GM19099 (cell line): ENCODE data around the gene RALGPS2.

Experiments used
- POLR2A ChIP-seq: IDR thresholded peaks from 3 replicates; pipeline ENCODE4 v1.6.1; 2011; ENCODE audit warnings: low read depth; ENCODE audit not compliant: insufficient read length; ENCODE audit errors: extremely low read depth

Gene RALGPS2

DNA sequence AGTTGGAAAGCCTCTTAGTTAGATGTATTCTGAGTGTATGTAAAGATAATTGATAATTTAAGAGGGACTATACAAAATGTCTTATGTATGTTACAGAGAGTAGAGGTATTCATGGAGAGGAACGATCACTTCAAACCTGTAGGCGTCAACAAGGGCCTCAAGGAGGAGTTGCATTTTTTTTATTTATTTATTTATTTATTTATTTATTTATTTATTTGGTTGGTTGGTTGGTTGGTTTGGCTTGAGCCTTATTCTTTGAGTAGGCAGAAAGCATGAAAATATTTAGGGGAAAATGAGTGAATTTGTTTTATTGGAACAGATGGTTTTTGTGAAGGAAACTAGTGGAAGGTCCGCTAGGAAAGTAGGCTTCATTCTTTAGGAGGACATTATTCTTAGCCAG, 137.4 kb downstream of the RALGPS2 start:
- TF ChIP-seq POLR2A, result no peak

DNA sequence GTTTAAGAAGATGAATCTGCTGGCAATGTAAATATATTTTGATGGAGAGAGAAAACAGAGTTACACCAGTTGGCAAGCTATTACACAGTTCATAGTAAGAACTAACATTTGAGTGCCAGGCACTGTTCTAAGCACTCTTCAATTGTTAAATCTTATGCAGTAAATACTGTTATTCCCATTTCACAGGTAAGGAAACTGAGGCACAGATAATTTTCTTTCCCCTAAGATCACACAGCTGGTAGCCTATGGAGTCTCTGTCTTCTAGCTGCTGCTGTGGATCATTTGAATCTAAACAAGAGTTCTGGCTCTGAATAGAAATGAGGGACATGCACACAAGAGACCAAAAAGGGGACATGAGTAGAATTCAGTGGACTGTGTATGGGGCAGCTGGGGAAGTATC, 137.8 kb downstream of the RALGPS2 start:
- TF ChIP-seq POLR2A, result no peak

DNA sequence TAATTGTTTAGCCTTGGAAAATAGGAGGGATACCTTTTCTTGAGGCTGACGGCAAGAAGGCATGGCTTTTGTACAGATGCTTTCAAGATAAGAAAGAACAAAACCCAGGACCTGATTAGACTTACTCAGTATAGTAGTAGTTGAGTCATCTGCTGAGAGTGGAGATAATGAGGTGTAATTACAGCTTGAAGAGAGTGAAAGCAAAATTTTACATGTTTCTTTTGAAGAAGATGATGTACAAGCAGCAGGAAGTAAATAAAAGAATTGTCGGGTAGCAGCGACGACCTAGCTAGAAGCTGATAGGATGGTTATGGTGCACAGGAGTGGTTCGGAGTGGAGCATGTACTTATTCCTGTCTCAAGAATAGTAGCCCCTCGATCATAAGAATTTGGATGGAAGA, 139.3 kb downstream of the RALGPS2 start:
- no peak for TF ChIP-seq POLR2A

DNA sequence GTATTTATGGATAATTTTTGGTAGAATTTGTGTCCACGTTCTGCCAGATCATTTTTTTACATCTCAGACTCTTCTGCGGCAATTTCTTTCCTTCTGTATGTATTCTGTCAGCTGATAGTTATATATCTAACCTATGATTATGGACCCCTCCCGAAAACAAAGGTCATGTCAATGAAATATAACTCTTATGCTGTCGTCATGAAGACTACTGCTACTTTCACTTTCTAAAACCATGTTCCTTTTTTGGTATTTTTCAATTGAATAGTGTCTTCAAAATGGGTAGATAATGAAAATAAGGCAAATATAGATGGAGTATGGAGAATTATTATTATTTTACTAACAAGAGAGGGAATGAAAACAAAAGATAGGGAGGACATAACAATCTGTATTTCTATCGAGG, 142.6 kb downstream of the RALGPS2 start:
- no peak for TF ChIP-seq POLR2A

DNA sequence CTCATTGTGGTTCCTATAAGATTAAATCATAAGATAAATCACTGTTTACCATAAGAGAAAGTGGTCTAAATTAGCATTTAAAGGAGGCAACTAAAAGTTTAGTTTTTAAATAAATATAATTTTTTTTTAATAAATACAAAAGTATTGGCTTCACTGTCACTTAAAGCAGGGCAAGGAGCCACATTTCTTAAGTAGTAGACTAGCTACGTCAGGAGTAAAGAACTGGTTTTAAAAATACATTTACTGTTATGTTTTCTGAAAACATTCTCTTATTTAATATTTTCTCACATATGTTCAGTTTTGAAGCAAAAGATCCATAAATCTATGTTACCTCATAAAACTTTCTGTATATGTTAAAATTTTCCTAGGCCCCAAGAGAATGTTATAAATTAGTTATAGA, 143.7 kb downstream of the RALGPS2 start:
- TF ChIP-seq POLR2A, result no peak

DNA sequence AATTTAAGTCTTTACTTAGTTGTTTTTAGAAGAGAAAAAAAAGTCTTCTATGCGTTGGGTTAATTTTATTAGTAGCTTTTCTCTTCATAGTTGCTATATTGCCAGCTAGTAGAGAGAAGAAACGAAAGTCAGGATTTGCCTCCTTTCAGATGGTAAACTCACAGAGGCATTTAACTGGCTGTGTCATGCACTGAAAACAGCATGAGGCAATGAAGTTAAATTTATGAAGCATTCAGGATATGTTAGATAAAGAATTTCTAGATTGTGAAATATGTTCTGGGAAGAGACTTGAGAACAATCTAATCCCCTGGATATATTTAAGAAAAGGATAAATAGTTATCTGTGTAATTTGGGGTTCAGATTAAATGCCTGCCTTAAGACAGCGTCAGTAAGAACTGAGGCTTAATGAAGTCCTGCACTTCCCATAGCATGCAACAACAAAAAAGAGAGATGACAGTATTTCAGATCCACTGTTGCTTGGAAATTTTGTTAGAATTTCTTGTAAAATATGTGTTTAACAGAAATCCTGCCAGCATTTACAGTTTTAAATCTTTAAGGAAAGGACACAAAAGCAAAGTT, 144.2 kb downstream of the RALGPS2 start:
- no peak for TF ChIP-seq POLR2A

DNA sequence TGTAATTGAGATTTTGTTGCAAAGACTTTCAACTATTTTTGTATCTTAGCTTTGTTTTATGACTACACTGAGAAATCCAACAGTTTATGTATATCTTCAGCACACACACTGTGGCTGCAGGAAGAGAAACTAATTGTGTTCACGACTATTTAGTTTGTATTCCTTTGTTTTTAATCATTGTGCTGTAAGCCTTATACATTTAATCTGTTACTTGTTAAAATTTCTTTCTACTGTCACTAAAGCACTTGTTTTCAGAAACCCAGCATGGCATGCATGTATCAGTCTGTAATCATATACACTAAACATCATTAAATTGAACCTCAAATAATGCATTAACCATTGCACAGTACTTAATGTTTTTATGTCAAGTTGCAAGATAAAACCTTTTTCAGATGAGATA, 145.2 kb downstream of the RALGPS2 start:
- TF ChIP-seq POLR2A, result no peak

DNA sequence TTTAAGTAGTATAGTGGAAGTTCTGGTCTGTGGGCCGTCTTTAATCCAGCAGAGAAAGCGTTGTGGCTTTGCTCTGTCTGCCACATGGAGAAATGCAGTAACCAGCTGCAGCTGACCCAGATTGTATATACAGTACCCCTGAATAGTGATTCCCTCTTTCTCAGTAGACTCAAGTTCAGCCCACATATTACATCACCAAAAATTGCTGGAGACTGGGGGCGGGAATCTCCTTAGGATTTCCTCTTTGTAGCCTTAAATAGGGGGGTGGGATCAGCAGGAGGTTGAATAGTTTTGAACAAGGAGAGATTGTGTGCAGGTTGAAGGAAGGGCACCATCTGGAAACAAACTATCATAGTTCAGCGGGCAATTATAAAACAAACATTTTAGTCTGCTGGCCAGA, 145.9 kb downstream of the RALGPS2 start, which contains the start of gene ANGPTL1:
Gene ANGPTL1, minus strand, starts transcription at position 134 of the 400 bp plus-strand sequence. CDS start 5,301 bp downstream, outside the sequence.
- TF ChIP-seq POLR2A, result no peak

DNA sequence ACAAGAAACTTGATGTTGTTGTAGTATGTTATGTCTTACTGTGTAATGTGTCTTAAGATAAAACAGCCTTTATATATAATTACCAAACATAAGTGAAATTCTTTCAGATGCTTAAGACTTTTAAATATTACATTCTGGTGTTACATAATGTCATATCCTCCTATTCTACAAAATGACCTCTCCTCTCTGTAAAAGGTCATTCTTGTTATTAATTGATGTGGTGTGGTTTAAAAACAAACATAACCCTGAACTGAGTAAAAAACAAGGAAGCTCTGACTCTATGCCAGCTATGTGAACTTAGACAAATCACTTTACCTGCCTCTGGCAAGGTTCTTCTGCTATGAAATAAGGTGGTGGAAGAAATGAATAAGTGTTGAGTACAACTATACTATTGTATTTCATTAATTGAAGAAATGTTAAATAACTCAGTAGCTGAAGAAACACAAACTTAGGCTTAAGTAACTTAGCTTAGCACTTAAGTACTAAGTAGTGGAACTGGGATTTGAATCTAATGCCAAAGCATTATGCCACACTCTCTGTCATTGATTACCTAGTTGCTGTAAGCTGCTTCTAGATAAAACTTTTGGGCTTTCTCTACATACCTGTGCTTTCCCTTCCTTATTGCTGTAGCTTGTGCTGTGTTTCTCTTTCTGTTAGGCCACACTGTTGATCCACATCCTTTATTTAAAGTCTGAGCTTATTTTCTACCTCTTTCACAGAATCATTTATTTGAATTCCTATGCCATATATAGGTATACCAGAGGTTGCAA, 146.7 kb downstream of the RALGPS2 start:
- no peak for TF ChIP-seq POLR2A

DNA sequence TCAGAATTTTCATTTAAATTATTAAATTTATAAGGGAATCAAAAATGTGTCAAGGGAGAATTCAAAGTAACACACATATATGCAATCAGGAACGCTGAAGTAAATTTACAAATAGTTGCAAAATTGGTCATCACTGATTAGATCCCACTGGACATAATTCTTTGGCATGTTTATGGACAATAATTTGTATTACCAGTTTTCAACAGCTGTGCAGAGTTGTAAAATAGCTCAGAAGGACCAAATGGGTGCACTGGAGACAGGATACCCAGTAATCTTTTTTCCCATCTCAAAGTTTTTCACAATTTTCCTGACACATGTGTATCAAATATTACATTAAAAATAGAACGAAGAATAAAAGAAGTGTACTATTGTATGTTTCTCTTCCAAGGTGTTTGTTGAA, 149.9 kb downstream of the RALGPS2 start:
- no peak for TF ChIP-seq POLR2A

DNA sequence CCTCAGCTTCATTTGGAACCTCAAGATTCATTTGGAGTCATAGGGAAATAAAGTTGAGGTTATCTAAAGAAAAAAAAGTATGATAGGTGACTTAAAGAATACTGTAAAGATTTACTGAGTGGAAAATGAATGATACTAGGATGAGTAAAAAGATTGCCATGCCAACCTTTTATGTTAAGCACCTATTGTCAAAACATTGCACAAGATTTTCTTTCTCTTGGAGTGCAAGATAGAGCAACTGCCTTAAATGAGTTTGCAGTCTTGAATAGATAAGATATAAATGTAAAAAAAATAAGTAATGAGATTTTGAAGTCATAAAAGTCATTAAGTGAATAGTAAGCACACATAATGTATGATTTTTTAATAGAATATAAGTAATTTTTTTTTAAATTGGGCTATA, 150.9 kb downstream of the RALGPS2 start:
- no peak for TF ChIP-seq POLR2A

DNA sequence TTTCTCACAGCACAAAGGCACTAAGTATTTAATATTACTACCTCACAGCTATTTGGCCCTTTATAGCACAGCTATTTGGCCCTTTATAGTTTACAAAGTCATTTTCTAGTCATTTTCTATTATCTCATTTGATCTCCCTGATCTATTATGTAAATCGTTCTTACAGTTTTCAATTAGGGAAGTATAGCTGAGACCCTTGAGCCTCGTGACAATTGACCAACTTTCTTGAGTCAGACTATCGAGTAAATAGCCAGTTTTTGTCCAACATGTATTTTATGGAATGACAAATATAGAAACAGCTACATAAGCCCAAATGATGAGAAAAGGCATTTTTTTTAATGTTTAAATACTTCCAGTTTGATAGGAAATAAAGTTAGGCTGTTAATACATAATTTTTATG, 152.9 kb downstream of the RALGPS2 start:
- TF ChIP-seq POLR2A, result no peak

DNA sequence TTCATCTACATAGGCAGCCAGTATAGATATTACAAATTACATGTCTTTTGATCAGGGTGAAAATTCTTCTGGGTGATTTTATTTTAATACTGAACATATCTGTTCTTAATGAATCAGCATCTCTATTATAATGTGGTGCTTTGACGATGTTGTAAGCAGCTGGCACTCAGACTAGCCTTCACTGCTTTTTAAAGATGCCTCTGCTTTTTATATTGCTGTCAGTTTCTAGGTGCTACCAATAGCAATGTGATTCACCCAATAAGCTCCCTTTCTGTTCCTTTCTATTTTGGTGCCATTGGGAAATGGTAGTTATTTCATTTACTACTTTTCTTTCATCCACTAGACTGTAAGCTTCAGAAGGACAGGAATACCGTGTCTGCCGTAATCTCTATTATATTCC, 156.9 kb downstream of the RALGPS2 start:
- no peak for TF ChIP-seq POLR2A

DNA sequence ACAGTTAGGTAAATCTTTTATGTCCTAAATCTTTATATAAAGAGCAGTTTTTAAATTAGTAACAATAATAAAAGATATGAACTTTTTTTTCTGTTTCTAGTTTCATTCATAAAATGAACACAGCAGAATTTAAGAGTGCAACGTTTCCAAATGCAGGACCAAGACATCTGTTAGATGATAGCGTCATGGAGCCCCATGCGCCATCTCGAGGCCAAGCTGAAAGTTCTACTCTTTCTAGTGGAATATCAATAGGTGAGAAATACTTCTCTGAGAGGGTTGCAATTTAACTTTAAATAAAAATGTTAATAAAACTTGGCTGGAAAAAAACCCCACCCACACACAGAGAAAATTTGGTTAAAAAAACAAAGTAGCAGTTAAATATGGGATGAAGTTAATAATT, 160.8 kb downstream of the RALGPS2 start:
- no peak for TF ChIP-seq POLR2A

DNA sequence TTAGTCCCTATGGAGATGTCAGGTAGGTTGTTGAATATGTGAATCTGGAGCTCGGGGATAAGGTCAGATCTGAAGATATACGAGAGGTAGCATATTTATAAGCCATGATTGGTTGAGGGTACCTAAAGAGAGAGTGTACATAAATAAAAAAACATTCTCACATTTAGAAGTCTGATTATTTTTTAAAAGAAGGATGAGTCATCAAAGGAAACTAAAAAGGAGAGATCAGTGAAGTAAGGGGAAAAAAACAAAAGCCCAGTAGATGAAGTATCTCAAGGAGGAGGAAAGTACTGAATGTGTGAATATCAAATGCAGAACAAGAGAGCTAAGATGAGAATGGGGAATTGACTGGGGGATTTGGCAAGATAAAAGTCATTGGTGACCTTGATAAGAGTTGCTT, 161.5 kb downstream of the RALGPS2 start:
- no peak for TF ChIP-seq POLR2A

DNA sequence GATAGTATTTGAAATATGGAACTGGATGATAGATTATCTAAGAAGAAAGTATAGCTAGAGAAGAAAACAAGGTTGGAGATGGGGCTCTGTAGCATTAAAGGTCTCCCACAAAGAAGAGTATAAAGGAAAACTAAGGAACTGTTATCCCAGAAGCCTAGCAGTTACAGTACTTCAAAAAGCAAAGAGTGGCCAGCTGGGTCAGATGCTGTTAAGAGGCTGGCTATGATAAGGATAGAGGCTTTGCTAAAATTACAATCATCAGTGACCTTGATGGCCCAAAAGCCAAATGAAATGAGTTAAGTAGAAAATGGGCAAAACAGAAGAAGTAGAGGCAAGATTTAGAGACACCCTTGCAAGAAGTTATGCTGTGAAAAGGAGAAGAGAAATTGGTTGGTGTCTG, 170.9 kb downstream of the RALGPS2 start:
- TF ChIP-seq POLR2A, result no peak
